Transverse colon (tissue), 4 donors: Measurements from ENCODE around the gene PSMF1. TPM values are rescaled to one million over a fixed set of nuclear protein-coding genes. Genes with fewer than 3 reads are reported as not detected.

Experiments
- DNase-seq: peaks from one replicate; pipeline ENCODE4 v3.0.0-alpha.2; 2019
- H3K27ac ChIP-seq, 4 donors: fragments of 200-600 bp; sonication (generic); 2 replicates each; pipeline ENCODE4 v1.5.1; 2016 to 2018; ENCODE audit warnings: inconsistent platforms in 4 of 4
- H3K27me3 ChIP-seq: fragments of 200-600 bp; sonication (generic); 2 replicates; pipeline ENCODE4 v1.5.1; 2017; ENCODE audit warnings: inconsistent platforms
- H3K36me3 ChIP-seq, 4 donors: fragments of 200-600 bp; sonication (generic); 2 replicates each; pipeline ENCODE4 v1.5.1; 2017 to 2019; ENCODE audit warnings: inconsistent platforms in 4 of 4
- H3K4me1 ChIP-seq, 4 donors: fragments of 200-600 bp; sonication (generic); 2 replicates each; pipeline ENCODE4 v1.5.1; 2017 to 2020; ENCODE audit warnings: inconsistent platforms in 4 of 4
- H3K4me3 ChIP-seq, 4 donors: fragments of 200-600 bp; sonication (generic); 1 replicate in 1 of 4; 2 replicates in 3 of 4; pipeline versions ENCODE4 v1.5.1 to v1.6.1; 2017 to 2019; ENCODE audit warnings: inconsistent platforms in 4 of 4
- H3K9me3 ChIP-seq, 2 donors: fragments of 200-600 bp; sonication (generic); 2 replicates each; pipeline ENCODE4 v1.5.1; 2017 to 2019; ENCODE audit warnings: inconsistent platforms in 2 of 2
- EP300 ChIP-seq: sonication (generic); formaldehyde crosslinking; IDR thresholded peaks from one replicate; pipeline ENCODE4 v1.6.1; 2017; ENCODE audit warnings: antibody characterized with exemption, low read depth
- POLR2A ChIP-seq: fragments of 450-650 bp; IDR thresholded peaks from one replicate; pipeline ENCODE4 v1.6.1; 2016; ENCODE audit warnings: antibody characterized with exemption, mild to moderate bottlenecking, moderate library complexity
- POLR2AphosphoS5 ChIP-seq, 3 donors: sonication (generic); formaldehyde crosslinking; IDR thresholded peaks; one replicate each; pipeline ENCODE4 v1.6.1; 2016; ENCODE audit warnings: antibody characterized with exemption in 3 of 3
- WGBS, 2 donors: methylation state at CpG; one replicate each; pipeline ENCODE4 v1.1.5; 2018; ENCODE audit warnings: low coverage in 1 of 2; 5-methylcytosine and 5-hydroxymethylcytosine counted together
- in situ Hi-C, 4 donors: fragments of 200-750 bp; cut with MboI; loops; one replicate each; pipeline versions ENCODE4 v1.15.0 to v1.15.1; 2017; ENCODE audit warnings: low sequenced_read_pairs in 3 of 4, low pct_ligation_motif_present in 1 of 4, low pct_unique_long_range_greater_than_20kb in 1 of 4
- intact Hi-C: fragments of 100-400 bp; cut with DNase I; formaldehyde crosslinking; loops from one replicate; pipeline ENCODE4 v1.15.1; 2023; ENCODE audit warnings: low total_unique reads
- total RNA-seq, 4 donors: library from RNA; depleted of rRNA; stranded (reverse); fragments of >200 nt; gene quantifications; one replicate each; pipeline ENCODE4 v1.1.0, GENCODE V29; 2016
- TF ChIP-seq, protein P1 (sequence below), 5 experiments: fragments of 200-600 bp in 3 of 5; fragments of 450-650 bp in 2 of 5; sonication (generic) in 3 of 5; IDR thresholded peaks; 1 replicate in 2 of 5; 2 replicates in 3 of 5; pipeline ENCODE4 v1.5.1; 2016 to 2017; ENCODE audit warnings: antibody characterized with exemption in 5 of 5, inconsistent platforms in 3 of 5, mild to moderate bottlenecking in 2 of 5, moderate library complexity in 1 of 5

PSMF1 gene
- total RNA-seq, 4 donors from 2014 or later, result 55.1 to 173 (median 120) TPM

DNA sequence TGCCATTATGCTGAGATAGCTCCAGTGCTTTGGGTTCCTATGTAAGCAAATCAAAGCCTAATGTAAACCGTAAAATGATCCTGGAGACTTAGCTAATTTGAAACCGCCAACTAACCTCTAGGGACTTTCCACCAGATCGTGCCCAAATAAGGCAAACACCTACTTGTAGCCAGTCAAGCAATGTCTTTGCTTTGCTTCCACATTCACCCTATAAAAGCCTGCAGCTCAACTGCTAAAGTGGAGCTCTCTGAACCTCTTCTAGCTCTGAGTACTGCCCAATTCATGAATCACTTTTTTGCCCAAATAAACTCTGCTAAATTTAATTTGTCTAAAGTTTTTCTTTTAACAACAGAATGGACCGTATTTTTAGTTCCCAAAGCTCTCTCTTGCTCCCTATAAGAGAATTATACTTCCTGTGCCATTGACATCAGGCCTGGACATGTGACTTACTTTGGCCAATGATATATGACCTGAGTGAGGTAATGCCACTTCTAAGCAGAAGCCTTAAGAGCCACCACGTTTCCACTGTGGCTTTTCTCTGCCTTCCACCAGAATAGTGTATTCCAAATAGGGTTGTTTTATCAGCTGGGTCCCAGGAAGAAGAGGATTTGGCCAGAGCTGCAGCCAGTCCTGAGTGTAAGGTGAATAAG lies 34.8 kb upstream of the PSMF1 start:
- H3K36me3 ChIP-seq, result no peaks in the 10 kb centered on the region
- WGBS, 2 donors, result 63 to 67% methylated on average over 1 to 5 of the region's 5 CpGs
- H3K27ac ChIP-seq, result no peak overlapping the region
- intact Hi-C loops (no loop called here), in situ Hi-C loops (no loop called here)
- TF ChIP-seq EP300 (no peak), POLR2A (no peak), POLR2AphosphoS5 (IDR thresholded peaks at IDR 0.05) (no peak)
- TF ChIP-seq, protein P1, sequence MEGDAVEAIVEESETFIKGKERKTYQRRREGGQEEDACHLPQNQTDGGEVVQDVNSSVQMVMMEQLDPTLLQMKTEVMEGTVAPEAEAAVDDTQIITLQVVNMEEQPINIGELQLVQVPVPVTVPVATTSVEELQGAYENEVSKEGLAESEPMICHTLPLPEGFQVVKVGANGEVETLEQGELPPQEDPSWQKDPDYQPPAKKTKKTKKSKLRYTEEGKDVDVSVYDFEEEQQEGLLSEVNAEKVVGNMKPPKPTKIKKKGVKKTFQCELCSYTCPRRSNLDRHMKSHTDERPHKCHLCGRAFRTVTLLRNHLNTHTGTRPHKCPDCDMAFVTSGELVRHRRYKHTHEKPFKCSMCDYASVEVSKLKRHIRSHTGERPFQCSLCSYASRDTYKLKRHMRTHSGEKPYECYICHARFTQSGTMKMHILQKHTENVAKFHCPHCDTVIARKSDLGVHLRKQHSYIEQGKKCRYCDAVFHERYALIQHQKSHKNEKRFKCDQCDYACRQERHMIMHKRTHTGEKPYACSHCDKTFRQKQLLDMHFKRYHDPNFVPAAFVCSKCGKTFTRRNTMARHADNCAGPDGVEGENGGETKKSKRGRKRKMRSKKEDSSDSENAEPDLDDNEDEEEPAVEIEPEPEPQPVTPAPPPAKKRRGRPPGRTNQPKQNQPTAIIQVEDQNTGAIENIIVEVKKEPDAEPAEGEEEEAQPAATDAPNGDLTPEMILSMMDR (IDR thresholded peaks at IDR 0.05), result no peak
- H3K9me3 ChIP-seq, result no peaks in the 10 kb centered on the region
- H3K4me1 ChIP-seq, result no peaks in the 10 kb centered on the region
- no peak overlapping the region for H3K4me3 ChIP-seq
- no peak for DNase-seq
- no peaks in the 10 kb centered on the region for H3K27me3 ChIP-seq

DNA sequence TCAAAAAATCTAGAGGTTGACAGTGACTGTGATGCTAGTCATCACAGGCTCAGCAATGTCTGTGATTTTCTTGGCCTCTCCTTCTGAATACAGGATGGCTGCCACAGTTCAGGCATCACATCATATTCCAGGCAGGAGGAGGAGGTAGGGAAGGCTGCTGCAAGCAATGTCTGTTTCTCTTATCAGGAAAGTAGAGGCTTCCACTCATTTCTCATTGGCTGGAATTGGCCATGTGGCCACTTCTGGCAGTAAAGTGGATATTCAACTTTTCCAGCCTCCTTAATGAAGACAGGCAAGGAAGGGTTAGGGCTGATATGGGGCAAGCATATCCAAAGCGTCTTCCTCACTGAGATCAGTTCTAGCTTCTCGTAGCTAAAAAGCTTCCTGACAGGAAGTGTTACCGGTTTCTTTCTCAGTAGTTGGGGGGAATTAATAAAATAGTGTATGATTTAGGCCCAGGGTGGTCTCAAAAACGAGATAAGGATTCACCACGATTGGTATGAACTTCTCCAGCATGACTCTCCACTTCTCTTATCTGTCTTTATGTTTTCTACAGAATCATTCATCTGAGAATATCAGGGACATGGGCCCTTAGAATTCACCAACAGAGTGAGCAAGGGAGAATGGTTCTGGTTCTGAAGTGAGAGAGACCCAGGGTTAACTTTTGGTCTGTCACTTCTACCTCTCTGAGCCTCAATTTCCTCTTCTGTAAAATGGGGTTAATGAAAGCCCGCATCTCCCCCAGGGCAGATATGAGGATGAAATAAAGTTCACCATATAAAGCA lies 32.7 kb upstream of the PSMF1 start:
- no peak for TF ChIP-seq POLR2AphosphoS5 (IDR thresholded peaks at IDR 0.05)
- TF ChIP-seq EP300, result no peak
- no peak for TF ChIP-seq POLR2A
- TF ChIP-seq, protein P1 (IDR thresholded peaks at IDR 0.05), result no peak
- no peak overlapping the region for H3K27ac ChIP-seq
- no peaks in the 10 kb centered on the region for H3K9me3 ChIP-seq
- in situ Hi-C loops, result no loop called here
- no peak for DNase-seq
- H3K4me1 ChIP-seq, result no peaks in the 10 kb centered on the region
- H3K27me3 ChIP-seq, result no peaks in the 10 kb centered on the region
- H3K36me3 ChIP-seq, result no peaks in the 10 kb centered on the region
- no peak overlapping the region for H3K4me3 ChIP-seq
- intact Hi-C loops, result no loop called here
- WGBS, 2 donors, result 59 to 62% methylated on average over 5 to 6 of the region's 6 CpGs

DNA sequence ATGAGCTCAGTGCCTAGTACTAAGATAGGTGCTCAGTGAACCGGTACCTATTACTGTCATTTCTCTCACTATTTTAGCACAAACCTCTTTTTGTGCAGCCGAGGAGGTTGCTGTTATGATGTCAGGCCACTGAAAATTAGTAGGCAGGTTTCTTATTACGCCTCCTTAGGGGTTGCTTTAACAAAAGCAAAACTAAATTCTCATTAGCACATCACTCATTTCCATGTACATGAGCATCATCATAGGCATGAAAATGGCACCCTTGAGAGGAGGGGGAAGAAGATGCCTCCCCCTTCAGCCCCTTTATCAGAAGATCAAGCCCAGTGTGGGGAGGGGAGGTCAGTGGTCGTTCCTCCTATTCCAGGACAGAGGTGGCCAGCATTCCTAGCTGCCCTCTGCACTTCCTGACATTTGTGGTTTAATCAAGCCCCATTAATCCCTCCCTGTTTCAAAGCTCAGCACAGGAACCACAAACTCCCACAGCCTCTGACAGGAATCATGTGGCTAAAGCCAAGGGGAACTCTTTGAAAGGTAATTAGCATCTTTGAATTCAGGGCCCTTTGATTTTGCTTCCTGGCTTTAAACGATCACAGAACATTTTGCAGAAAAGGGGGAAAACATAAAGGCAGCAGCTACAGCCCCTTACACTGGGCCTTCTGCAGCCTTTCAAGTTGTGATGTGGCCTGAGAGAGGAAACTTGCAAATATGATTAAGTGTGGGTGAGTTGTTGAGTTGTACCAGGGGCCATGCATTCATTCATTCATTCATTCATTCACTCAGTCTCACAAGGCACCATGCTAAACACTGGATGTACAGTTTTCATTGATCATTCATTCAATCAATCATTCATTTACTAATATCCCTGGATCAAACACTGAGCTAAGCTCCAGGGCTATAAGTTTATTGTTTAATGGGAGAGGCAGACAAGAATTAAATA lies 31.9 kb upstream of the PSMF1 start:
- Histone ChIP-seq H3K27me3 (no peaks in the 10 kb centered on the region), H3K4me3 (no peak overlapping the region), H3K27ac (no peak overlapping the region), H3K36me3 (no peaks in the 10 kb centered on the region), H3K9me3 (no peaks in the 10 kb centered on the region), H3K4me1 (no peaks in the 10 kb centered on the region)
- WGBS, 2 donors, result 35 to 59% methylated on average over 4 to 5 of the region's 5 CpGs
- no peak for DNase-seq
- in situ Hi-C loops (no loop called here), intact Hi-C loops (no loop called here)
- TF ChIP-seq EP300 (no peak), POLR2AphosphoS5 (IDR thresholded peaks at IDR 0.05) (no peak), POLR2A (no peak)
- TF ChIP-seq, protein P1 (IDR thresholded peaks at IDR 0.05), result no peak

DNA sequence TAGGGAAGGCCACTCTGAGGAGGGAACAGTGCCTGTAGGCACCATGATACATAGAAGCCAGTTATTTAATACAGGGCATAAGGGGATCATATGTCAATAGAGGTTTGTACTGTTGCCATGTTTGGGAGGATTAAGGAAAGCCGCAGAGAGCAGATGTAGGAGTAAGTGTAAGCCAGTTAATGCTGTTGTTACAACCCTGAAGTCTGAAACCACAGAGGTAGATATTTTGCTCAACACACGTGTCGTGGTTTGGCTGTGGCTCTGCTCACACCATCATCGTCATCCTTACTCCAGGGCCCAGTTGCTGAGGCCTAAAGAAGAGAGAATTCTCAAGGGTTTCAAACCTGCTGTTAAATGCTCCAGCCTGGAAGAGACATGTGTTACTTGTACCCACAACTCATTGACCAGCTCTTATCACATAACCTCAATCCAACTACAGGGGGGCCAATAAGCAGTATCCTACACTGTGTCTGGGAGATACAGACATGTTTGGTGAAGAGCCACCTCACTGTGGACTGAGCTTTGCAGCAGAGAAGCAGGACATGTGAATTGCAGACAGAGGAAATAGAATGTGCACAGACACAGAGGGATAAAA lies 31.0 kb upstream of the PSMF1 start:
- no peak for DNase-seq
- in situ Hi-C loops, result no loop called here
- intact Hi-C loops, result no loop called here
- no peaks in the 10 kb centered on the region for H3K36me3 ChIP-seq
- H3K9me3 ChIP-seq, result no peaks in the 10 kb centered on the region
- H3K4me3 ChIP-seq, result no peak overlapping the region
- H3K27ac ChIP-seq, result no peak overlapping the region
- no peaks in the 10 kb centered on the region for H3K4me1 ChIP-seq
- WGBS, 2 donors, result 33 to 66% methylated on average over 1 to 4 of the region's 4 CpGs
- no peaks in the 10 kb centered on the region for H3K27me3 ChIP-seq
- TF ChIP-seq EP300 (no peak), POLR2A (no peak), POLR2AphosphoS5 (IDR thresholded peaks at IDR 0.05) (no peak)
- TF ChIP-seq, protein P1 (IDR thresholded peaks at IDR 0.05), result no peak
